Activated gamma-delta T cell (primary cell): ENCODE measurements around the gene LRRC51.

Experiments
- DNase-seq: peaks from one replicate; lab custom pipeline; 2025; lab: John Stamatoyannopoulos, UW
- total RNA-seq, 2 donors: gene quantifications; one replicate each; lab custom pipeline; 2026; lab: John Stamatoyannopoulos, UW

LRRC51 gene, protein sequence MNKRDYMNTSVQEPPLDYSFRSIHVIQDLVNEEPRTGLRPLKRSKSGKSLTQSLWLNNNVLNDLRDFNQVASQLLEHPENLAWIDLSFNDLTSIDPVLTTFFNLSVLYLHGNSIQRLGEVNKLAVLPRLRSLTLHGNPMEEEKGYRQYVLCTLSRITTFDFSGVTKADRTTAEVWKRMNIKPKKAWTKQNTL
- total RNA-seq, result 1.9 to 3.3 reads per million in 2 donors

DNA sequence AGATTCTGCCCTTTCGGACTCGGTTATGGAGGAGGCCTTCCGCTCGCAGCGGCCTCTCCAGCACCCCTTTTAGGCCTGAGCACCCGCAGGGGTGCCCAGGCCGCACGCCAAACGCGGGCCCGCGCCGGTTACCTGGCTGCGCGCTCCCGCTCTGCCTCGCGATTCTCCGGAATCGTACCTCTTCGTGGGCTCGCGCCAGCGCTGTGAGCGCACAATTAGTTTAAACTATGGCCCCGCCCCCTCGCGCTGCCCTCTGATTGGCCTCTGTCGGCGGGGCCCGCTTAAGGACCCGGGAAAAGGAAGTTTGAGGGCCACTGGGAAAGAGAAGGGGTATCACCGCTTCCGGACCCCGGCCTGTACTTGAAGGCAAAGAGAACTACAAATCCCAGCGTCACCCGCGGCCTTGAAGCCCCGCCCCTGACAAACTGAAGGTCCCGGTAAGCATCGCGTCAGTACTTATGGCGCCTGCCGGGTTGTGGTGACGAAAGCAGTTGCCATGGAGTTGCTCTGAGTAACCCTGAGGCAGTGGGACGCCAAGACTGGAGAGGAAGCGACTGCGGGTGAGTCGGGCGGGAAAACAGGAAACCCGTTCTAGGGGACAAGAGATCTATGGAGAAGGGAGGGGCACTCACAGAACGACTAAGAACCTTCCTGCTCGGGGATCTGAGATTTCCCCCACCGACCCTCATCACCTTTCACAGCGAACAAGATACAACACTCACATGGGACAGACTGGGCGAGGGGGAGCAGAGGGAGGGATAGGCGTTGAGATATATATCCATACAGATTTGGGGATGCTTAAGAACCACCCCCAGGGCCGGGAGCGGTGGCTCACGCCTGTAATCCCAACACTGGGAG lies at the start of gene LRRC51, which contains the start of gene NUMA1:
LRRC51 (plus strand) TSS at position 525 of the 858 bp plus-strand sequence. CDS start 8,234 bp downstream, outside the sequence.
NUMA1 (minus strand) TSS at position 217 of the 858 bp plus-strand sequence. CDS start 44,599 bp downstream, outside the sequence.
- peak; percentile 77 for DNase-seq

DNA sequence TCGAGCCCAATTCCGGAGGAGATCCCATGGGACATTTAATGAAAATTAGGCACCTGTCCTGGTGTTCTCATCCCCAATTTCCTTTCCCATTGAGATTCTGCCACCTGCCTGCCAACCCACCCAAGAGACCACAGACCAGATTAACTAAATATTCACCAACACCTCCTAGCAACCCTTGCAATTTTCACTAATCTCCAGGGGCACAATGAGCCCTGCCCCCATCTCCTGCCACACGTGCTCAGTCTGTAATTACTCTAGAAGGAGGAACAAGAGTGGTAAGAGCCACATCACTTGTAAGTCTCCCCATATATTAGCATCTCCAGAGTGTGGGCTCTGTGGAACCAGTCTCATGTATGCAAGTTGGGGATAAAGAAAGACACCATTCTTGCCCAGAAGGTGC lies 44.0 kb upstream of the LRRC51 start:
- DNase-seq, result no peak

DNA sequence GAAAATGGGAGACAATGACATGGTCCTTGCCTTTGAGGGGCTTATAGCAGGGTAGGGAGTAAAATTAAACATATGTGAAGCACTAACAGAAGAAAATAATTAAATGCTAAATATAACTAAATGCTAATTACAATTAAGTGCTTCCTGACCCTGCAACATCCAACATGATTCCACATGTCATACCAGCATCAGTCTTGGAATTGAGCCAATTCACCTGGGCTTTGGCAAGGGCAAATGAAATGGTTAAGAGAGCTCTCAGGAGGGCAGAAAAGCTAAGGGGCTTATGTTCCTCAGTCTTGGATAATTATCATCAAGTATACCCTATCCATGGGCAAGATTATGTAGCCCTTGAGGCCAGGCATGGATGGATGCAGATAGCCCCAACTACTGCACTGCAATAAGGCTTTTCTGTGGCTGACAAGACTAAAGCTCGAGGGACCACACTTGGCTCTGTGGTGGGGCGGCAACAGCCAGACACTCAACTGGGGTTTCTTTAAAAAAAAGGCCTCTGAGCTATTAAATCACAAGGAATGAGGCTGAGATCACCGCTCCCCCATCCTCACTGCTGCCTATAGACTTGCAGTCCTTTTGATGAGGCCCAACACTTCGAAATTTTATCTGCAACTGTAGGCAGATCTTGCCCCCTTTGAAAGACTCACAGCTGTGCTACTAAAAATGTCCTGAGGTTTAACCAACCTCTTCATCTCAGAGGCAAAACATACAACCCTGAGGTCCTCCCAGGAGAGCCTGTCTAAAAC lies 42.9 kb upstream of the LRRC51 start:
- no peak for DNase-seq

DNA sequence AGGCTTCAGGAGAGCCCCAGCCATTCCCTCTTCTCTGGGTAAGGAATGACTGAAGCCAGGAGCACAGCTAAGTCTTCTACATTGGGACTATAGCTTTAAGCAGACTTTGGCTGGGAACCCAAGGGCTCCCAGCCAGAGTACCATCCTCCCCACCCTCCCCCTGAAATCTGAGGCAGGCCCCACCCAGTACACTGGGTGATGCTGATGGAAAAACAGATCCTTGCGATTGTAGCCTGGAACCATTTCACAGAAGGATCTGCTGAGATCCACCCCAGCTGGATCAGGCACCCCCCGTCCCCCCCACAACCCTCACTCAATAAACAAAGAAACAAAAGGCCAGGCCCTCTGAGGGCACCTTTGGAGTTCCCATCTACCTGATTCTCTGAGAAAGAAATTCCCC lies 42.2 kb upstream of the LRRC51 start:
- DNase-seq, result no peak

DNA sequence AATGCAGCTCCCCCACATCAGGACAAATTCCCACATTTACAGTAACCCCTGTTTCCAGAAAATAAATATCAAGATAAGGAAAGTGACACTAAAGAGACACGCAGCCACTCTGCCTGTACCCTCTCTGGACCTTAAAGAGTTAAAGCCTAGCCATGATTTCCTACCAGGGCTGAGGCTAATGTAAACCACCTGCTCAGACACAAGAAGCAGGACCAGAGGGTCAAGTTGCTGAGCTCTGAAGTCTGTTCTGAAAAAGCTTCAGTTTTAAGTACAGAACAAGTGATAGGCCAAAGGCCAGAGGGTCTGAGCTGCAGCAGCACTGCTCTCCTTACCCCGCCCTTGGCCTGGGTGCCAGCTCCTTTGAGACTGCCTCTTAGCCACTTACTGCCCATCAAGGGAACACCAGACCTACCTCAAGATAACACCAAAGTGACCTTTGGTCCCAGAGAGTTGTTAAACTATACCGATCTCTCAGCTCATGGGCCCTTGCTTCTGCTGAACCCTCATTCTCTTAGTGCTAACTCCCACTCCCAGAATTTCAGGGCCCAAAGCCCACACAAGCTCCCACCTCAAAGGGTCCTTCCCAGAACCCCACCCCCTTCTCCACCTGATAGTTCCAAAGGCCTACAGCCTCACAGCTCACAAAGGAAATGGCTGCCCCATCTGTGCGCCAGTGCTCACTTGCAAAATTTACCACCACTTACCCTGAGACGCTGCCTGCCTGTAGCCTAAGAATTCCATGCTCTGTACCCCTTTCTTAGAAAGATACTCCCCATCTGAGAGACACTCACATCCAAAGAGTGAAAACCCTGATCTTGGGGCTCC lies 41.4 kb upstream of the LRRC51 start:
- no peak for DNase-seq

DNA sequence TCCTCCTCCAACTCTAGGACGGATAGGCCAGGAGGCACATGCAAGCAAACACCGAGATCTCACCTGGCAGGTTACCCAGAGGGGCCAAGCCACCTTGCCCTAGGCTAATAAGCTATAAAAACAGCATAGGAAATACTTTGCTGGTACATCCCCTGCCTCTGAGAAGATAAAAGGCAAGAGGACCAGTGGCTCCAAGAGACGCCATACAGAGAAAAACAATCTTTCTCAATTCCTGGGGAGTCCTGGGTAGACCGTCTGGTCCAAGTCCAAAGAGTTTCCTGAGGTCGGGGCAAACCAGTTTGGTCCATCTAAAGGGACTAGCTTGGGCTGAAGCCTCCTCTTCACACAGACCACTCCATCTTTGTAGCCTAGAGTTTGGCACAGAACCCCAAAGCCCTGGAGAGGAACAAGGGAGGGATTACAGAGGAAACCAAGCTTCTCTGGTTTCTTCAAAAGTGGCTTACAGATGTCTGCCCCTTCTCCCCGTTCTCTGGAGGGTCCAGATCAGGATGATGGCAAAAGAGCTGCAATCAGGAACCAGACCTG lies 40.7 kb upstream of the LRRC51 start:
- no peak for DNase-seq

DNA sequence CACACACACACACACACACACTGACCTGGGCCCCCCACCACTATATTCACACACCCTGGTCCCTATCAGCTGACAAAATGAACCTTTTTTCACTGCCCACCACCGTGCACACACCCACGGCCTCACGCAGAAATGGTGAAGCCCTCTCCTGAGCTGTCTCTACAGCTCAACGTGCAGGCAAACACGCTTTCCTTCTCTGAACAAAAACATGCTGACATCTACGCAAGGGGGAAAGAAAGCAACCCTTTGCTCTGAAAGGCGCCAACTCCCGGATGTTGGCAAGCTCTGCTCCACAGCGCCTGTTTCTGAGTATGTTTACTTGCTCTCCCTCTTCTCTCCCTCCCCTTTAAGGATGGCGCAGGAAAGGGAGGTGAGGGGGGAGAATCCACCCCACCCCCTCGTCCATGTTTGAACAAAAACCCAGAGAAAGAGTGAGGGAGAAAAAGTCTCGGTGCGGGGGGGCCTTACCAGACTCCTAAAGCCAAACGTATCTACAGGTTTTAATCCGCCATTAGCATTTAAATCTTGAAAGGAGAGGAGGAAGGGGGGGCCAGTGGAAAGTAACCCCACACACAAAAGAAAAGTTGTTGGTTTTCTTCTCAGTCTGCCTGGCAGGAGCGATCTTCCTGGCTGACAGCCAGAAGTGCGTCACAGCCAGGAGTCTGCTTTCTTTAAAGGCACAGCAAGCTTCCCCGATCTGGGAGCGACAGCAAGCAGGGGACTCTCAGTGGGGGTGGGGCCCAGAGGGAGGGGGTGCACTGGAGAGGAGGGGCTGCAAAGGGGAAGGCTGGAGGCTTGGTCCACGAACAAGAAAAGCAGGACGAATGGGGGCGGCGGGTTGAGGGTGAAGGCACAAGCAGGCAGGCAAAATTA lies 39.9 kb upstream of the LRRC51 start:
- DNase-seq, result no peak

DNA sequence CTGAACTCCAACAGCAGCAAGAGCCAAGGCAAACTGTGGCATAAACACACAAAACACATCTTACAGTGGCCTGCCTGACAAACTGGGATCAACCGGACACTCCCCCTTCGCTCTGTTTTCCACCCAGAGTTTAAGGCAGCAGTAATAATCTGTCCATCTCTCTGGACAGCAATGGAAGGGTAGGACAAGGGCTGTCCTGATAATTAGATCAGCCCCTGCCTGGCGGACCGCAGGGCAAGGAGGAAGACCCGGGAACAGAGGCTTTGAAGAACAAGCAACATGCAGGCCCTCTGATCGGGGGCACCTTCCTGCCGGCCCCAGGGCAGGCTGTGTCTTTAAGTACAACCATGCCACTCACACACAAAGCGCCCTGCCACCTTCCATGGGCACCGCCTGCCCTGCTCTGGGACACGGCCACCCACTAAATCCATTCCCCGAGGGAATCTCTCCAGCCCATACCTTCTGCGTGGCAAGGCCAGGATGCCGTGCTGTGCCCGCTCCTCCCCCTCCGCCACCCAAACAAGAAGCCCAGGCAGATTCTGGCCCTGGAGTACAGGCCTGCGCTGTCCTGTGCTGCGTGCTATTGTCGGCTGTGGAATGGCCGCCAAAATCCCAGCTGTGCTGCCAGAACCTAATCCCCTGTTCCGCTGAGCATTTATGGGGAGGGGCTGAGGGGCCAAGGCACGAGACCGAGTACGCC lies 39.1 kb upstream of the LRRC51 start:
- no peak for DNase-seq

DNA sequence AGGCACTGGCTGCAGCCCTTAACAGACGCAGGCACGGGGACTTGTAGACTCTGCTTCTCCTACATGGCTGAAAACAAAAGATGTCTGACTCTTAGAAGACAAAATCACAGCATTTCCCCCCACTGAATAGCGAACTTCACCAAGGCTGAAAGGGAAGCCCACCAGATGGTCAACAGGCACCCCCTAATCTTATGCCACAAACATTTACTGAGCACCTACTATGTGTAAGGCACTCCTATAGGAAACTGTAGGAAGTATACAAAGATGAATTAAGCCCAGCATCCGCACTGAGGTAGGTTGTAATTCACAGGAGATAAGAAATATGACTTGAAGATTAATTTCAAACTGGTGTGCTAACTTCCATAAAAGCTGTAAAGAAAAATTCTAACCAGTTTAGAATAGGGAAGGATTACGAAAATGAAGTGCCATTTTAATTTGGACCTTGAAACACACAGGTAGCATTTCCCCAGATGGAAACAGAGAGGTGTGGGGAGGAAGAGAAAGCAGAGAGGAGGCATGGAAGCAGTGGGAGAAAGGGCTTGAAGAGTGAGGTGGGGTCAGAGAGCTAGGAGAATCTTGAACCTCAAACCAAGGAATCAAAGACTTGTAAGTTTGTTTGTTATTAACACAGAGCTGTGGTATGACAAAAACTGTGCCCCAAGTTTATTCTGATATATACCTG lies 38.4 kb upstream of the LRRC51 start:
- no peak for DNase-seq

DNA sequence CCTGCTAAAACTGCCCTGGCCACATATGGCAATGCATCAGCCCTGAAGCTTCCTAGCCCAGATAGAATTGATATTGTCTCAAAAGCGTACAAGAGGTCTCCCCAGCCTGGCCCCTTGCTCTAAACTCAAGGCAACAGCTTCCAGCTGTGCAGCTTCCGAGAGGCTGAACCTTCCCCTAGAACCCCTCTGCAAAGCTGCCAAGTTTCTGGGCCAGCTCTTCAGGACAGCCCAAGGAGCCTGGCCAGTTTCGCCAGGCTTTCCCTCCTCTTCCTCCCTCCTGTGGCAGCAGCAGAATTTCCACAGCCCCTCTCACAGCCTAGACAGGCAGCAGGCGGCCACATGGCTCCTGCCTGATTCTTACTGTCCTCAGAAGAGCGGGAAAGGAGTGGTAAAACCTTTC lies 34.8 kb upstream of the LRRC51 start:
- DNase-seq, result no peak

DNA sequence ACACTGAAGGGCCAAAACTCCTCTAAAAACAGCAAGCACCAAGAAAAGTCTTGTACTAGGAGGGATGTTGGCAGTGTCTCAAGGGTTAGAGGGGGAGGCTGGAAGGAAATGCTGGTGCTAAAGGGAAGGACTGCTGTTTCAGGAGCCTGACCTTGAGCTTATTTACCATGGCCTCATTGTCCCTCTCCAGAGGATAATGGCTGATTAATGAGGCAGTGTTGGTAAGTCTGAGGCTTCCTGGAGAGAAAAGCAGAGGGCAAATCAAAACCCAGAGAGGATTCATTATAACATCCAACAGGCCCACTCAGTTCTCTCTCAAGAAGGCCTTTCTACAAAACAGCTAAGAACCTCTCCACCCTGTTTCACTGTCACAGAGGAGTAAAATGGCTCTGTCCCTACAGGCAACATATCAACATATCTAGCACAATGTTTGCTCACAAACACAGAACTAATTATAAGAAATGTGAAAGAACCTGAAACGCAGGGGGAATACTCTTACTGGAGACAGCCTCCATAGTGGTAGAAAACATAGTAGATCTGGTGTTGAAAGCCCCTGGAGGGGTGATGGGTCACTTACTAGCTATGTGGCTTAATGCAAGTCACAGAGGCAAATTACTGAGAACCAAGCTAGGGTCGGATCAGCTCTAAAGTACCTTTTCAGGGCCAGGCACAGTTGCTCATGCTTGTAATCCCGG lies 31.7 kb upstream of the LRRC51 start:
- DNase-seq, result no peak

DNA sequence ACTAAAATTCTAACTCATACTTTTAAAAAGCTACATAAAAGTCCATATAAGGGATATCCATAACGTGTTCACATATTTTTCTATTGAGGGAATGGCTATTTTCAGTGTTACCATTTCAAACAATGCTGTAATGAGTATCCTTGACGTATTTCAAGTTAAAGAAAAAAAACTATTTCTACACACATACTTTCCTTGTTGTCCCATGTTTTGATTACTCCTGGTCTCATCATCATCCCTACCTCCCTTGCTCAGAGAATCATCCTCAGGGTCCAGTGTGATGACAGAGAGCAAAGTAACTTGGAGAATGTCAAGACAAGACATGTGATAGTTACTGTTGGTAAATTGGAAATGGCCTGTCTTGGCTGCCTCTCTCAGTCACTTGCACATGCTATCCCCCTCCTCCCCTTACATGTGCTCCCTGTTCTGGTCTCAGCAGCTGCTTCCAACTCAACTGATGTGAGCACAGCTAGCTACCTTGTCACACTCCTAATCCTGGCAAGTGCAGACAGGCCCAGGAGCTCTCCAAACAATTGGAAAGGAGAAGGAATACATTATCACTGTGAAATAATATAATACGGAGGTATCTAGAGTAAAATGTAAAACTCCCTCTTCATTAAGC lies 22.1 kb upstream of the LRRC51 start:
- DNase-seq, result no peak

DNA sequence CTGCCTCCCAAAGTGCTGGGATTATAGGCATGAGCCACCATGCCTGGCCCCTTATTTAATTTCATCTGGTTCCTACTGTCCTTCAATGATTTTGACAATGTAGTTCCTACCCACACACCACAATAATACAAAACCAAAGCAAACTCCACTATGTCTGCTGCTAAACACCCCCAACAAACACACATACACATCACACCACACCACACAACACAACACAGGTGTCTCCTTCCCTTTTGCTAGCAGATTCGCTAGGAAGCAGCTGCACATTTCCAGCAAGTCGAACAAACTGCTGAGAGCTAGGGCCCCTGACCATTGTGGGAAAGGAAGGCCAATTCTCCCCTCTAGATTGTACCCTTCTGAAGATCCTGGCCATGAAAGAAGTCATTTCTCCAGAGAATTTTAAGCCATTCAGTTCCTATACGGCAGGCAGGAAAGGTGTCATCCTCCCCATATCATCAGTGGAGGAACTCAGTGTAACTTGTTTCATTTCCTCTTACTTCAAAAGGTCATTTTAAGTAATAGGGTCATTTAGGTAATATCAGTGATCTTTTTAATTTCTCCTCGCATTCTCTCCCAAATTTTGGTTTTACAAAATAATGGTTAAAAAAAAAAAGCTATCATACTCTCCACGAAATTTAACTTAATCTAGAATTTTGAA lies 18.8 kb upstream of the LRRC51 start:
- no peak for DNase-seq

DNA sequence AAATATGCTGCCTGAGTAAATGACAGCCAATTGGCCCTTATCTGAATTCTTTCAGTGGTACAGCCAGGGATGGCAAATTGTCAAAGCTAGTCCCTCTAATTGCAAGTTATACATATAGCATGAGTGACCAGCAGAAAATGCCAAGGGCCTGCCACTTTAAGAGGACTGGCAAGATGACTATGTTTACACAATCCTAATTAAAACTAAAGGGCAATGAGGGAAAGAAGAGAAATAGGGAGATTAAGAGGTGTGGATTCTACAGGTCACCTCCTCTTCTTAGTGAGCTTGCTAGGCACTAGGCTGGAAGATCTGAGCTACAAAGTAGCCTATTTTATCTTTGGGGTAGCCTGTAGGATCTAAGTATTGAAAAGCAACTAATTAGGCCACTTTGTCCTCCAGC lies 13.8 kb upstream of the LRRC51 start:
- no peak for DNase-seq

DNA sequence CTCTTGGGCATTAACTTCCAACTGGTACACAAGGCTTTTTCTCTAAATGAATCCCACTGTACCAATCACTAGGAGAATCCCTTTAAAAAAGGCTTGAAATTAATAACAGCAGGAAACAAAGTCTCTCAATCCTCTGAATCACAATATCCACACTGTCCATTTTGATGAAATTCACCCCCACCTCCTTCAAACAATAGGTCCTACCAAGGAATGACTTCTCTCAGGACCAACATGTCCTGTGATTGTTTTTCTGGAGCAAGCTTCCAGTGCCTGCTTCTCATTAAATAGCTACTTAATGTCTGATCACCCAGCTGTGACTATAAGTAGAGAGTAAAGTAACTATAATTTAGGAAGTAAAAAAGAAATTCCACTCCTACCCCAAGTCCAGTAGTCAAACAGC lies 13.4 kb upstream of the LRRC51 start:
- DNase-seq, result no peak

DNA sequence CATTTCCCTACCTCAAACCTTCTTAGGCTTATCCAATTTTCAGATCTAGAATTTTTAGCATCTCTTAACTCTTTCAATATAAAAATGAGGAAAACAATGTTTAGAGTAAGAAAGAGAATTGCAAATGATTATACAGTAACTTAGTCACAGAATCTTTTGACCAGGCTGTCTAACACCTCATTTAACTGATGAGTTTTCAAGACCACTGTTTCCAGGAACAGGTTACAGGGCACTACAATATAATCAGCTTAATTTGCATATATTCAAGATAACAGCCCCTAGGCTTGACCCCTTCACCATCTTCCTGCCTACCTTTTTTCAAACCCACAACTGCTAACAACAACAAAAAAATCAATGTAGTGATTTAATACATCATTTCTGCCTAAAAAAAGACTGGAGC lies 13.0 kb upstream of the LRRC51 start:
- DNase-seq, result no peak

DNA sequence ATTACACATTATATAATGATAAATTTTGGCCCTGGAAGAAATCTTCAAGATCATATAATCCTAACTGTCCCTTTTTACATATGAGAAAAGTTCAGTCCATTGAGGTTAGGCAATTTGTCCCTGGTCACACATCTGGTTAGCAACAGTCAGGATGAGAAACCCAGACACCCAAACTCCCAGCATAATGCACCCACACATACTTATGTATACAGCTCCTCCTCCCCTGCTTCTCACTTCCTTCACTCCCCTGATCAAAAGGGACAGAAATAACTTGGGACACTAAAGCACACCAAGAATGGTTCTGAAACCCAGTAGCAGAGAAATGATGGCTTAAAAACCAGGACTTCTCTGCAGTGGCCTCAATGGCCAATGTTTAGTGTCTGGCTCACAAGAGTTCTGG lies 11.4 kb upstream of the LRRC51 start:
- DNase-seq, result no peak
